Left kidney (tissue), 2 donors: ENCODE data around the gene LRCH4. TPM values are rescaled to one million over a fixed set of nuclear protein-coding genes. Genes with fewer than 3 reads are reported as not detected.

Experiments
- DNase-seq: peaks from one replicate; pipeline ENCODE4 v3.0.0-alpha.2; 2013
- polyA plus RNA-seq: library from polyadenylated mRNA; unstranded; fragments of 120-200 nt; gene quantifications from one replicate; pipeline ENCODE4 v1.2.1, GENCODE V29; 2013; ENCODE audit not compliant: insufficient read length

The LRCH4 gene
- polyA plus RNA-seq, 1 donor: 37.7 TPM

DNA sequence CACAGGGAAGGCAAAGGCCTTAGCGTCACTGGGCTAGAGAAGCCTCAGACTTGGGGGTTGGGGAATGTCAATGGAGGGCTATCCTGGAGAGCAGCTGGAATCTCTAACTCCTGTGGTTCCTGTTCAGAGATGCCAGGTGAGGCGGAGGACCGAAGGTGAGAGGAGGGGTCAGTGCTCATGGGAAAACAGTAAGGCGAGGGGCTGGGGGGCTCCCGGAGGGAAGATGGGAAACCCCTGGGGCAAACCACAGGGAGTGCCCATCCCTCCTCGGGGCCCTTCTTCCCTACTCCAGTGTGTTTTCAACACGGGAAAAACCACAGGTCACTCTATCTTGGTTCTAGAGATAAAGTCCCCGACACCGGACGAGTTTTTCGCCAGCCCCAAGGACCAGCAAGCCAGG is 3.3 kb downstream of the LRCH4 start:
- DNase-seq: no peak

GRCh38 chr7:100582041-100582579 is 3.8 kb downstream of the LRCH4 start:
- no peak for DNase-seq

- no peak for DNase-seq
These were observed 5.3 kb downstream of the LRCH4 start for GRCh38 chr7:100580466-100581283.

DNA sequence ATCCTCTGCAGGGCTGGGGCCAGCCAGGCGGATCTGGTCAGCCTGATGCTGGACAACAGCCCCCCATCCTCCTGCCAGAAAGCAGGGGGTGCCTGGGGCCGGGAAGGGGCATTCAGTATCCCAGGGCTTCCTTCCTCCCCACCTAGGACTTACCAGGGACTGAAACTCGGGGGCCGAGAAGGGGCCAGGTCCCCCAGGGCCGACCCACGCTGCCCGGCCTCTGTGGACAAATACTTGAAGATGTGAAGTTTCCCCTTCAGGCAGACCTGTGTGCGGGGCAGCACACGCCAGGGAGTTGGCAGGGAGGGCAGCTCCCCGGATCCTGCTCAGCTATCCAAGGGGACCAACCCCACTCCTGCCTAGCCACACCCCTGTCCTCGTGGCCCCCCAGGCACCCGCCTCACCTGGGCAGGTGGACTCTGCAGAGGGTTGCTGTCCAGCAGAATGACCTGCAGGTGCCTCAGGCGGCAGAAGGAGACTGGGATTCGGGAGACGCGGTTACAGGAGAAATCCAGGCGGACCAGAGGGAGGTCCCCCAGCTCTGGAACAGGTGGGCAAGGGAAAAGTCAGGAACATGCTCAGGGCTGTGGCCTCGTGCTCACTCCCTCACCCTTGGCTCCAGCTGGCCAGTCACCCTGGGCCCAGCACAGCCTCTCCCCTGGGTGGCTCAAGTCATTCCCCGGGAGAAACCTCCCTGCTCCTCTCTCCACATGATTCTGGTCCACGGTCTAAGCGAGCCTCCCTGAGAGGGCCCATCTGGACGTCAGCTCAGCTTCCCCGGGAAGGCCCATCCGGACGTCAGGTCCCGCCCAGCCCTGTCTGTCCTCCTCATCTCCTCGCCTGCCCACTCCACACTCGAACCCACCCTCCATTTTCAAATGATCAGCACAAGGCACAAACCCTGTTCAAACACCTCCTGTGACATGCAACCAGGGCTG is 7.4 kb downstream of the LRCH4 start:
- DNase-seq: no peak

- no peak for DNase-seq
These were observed 8.4 kb downstream of the LRCH4 start for GRCh38 chr7:100577507-100577906.

GRCh38 chr7:100577103-100577502 is 8.8 kb downstream of the LRCH4 start:
- no peak for DNase-seq

- DNase-seq: no peak
These were observed 9.4 kb downstream of the LRCH4 start for GRCh38 chr7:100576384-100576993.

DNA sequence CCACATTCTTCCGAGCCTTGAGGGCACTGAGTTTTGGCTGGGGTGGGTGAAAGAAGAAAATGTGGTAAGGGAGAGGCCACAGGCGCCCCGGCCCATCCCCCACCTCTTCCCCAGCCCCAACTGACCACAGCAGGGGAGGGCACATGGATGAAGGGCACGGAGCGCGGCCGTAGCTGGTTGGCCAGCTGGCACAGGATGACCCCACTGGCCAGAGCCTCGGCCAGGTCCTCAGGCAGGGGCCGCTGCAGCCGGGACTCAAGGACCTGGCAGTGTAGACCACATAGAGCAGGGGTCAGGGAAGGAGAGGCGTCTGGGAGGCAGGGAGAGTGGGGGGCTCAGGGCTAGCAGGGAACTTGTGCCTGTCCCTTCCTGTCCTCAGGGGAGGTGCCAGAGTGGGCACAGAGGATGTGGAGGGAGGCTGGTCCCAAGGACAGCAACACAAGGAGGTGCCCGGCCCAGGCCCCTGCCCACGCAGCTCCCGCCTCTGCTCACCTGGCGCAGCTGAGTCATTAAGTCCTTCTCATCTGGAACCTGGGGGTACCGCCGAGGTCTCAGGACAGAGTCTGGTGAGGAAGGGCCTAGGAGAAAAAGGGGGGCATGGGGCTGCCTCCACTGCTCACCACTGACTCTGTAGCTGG is 10.1 kb downstream of the LRCH4 start:
- no peak for DNase-seq

DNA sequence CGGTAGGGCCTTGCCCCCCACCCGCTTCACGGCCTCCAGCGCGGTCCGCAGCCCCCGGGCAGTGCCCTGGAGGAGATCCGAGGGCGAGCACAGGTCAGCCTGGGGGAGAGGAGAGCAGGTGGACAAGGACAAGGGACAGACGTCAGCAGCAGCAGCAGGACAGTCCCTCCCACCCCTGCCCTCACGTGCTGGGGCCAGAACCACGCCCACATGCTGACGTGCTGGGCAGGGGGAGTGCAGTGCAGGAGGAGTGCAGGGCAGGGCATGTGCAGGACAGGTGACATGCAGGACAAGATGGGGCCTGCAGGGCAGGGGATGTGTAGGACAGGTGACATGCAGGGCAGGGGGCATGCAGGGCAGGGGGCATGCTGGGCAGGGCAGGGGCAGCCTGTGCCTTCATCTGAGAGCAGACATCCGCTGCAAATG is 10.7 kb downstream of the LRCH4 start:
- DNase-seq: no peak

DNA sequence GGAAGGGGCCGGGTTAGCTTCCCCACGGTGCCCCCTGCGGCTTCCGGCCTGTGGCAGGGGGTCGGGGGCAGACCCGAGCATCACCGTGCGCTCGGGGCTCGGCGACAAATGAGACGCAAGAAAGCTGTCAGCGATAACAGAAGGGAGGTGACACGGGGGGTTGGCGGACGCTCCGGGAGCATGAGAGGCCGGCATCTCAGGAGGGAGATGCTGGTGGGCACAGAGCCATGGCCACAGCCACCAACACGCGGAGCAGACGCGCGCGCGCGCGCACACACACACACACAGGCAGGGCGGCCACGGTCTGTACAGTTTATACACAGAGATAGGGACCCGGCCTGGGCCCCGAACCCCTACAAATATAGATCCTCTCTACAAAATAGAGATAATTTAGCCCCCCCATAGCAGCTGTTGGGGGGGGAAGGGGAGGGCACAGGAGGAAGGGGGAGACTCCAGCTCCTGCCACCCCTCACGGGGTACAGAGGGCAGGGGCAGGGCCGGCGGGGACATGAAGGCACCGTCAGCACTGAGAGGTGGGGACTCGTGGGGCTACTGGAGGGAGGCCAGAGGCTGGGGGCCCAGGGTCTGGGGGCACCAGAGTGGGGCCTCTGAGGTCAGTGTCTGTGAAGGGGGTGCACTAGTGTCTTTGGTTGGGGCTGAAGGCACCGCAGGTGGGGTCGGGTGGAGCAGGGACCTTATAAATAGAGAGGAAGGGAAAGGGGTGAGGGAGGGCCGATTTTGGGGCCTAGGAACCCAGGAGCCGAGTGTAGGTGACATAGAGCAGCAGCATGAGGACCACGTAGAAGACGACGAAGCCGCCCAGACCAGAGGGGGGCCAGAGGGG is 11.3 kb downstream of the LRCH4 start:
- no peak for DNase-seq

DNA sequence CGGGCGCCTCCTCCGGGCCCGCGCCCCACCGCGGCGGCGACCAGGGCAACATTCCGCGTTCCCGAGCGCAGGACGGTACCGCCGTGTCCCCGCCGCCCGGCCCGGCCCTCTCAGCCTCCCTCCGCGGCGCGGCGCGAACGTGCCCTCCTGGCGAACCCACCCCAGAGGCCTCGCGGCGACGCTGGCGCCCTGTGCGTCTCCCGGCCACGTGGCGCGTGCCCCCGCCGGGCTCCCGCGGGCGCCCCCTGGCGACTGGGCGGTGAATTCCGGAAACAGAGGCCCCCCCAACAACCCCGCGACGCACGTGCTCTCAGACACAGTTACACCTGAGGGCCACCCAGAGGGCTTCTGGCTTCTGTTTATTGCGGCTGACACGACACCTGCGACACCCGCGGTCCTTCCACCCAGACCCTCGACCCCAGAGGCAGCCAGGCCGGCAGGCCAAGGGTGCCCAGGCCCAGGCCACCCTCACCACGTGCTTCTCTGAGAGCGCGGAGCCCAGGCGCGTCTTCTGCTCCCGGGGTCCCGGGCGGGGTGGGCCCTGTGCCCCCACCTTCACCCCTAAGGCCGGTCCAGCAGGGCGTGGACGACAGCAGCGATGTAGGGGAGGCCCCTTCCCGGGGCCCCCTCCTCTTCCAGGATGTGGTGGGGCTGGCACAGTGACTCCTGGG is 12.1 kb downstream of the LRCH4 start, which contains the start of gene SAP25:
Gene SAP25 (minus strand): TSS at position 210 of the 671 bp plus-strand sequence. CDS start 158 bp downstream, at position 52.
- no peak for DNase-seq

- DNase-seq: no peak
These were observed 12.8 kb downstream of the LRCH4 start for GRCh38 chr7:100572949-100573675.

- DNase-seq: no peak
These were observed 13.5 kb downstream of the LRCH4 start for GRCh38 chr7:100572281-100572948.

DNA sequence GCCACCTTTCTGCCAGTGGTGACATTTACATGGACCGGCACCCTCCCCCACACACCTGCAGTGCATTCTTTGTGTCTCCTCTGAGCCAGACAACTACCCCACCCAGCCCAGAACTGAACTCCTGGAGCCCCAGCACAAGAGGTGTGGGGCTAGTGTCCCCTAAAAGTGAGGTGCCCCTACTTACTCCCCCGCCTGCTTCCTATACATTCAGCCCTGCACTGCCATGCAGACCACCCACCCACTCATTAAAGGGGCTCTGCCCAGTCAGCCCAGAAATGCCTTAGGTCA is 14.2 kb downstream of the LRCH4 start:
- DNase-seq: no peak

- DNase-seq: no peak
These were observed 14.7 kb downstream of the LRCH4 start for GRCh38 chr7:100570954-100571828.

DNA sequence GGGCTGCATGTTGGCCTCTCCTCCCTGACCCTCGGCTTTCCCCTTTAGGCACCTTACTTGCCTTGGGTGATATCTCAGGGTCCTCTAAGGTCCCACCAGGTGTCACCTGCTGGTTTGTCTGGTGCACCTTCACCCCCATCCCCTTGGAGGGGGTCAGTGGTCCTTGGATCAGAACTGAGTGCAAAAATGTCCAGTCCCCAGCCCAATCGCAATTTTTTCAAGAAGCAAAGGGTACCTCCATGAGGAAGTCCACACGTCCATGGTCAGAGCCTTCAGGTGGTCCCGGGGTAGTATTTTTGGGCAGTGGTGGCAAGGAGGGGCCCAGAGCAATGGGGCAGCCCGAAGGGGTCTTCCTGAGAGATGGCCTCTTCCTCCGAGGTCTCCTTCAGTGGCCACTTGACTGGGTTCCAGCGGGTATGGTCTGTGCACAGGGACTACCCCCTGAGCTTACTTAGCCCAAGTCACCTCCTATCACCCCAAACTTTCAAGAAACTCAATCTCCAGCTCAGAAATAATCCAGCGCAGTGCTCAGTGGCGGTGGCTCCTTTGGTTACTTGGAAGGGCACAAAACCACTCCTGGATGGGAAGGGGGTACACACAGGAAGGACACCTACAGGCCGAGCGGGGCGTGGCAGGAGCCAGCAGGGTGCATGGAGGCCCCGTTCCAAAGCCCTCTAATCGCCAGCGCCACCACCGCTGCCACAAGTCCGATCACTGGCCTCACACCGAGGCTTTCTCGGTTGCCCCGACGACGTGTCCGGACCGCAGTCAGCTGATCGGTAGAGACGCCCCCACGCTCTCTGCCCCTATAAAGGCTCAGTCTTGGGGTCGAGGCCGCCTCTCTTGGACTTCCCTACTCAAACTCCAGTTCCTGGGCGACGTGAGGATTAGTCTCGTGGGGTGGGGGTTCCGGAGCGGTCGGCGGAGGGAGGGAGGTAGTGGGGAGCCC is 16.8 kb downstream of the LRCH4 start:
- DNase-seq: no peak
